Muscle of leg (tissue), 11 donors: ENCODE results near the gene HACL1. TPM values are rescaled to one million over a fixed set of nuclear protein-coding genes. Genes with fewer than 3 reads are reported as not detected.

Source experiments
- DNase-seq: peaks from one replicate; pipeline ENCODE4 v3.0.0; 2013
- H3K27ac ChIP-seq: one replicate; pipeline ENCODE4 v1.5.1; 2013; ENCODE audit warnings: mild to moderate bottlenecking, low read length, control low read depth
- H3K27me3 ChIP-seq: one replicate; pipeline ENCODE4 v1.6.1; 2013; ENCODE audit warnings: low read length; ENCODE audit not compliant: control insufficient read depth, insufficient read depth
- H3K36me3 ChIP-seq: one replicate; pipeline ENCODE4 v1.6.1; 2013; ENCODE audit warnings: low read length; ENCODE audit not compliant: control insufficient read depth, insufficient read depth
- H3K4me1 ChIP-seq: one replicate; pipeline ENCODE4 v1.6.1; 2013; ENCODE audit warnings: low read length; ENCODE audit not compliant: control insufficient read depth, insufficient read depth
- H3K4me3 ChIP-seq: one replicate; pipeline ENCODE4 v1.5.1; 2013; ENCODE audit warnings: low read length, control low read depth
- H3K9me3 ChIP-seq: replicated peaks from 2 replicates; pipeline ENCODE4 v1.6.1; 2013; ENCODE audit warnings: low read depth, low read length; ENCODE audit not compliant: control insufficient read depth
- WGBS: methylation state at CpG from one replicate; pipeline ENCODE4 v1.1.5; 2013; ENCODE audit warnings: missing lambda C conversion rate; ENCODE audit not compliant: insufficient coverage; 5-methylcytosine and 5-hydroxymethylcytosine counted together
- polyA plus RNA-seq, 8 donors: library from polyadenylated mRNA; unstranded; fragments of 120-200 nt; gene quantifications; one replicate each; pipeline versions ENCODE4 v1.2.1 to v1.2.3, GENCODE V29; 2013; ENCODE audit warnings: inconsistent platforms in 1 of 8, low replicate concordance in 1 of 8; ENCODE audit not compliant: insufficient read length in 8 of 8, insufficient read depth in 1 of 8
- total RNA-seq: library from RNA; stranded (reverse); fragments of 120-200 nt; gene quantifications from one replicate; pipeline ENCODE4 v1.2.4, GENCODE V29; 2013

Gene HACL1
- total and polyA plus RNA-seq, 9 donors, result 6.6 to 11.0 (median 8.4) TPM

DNA sequence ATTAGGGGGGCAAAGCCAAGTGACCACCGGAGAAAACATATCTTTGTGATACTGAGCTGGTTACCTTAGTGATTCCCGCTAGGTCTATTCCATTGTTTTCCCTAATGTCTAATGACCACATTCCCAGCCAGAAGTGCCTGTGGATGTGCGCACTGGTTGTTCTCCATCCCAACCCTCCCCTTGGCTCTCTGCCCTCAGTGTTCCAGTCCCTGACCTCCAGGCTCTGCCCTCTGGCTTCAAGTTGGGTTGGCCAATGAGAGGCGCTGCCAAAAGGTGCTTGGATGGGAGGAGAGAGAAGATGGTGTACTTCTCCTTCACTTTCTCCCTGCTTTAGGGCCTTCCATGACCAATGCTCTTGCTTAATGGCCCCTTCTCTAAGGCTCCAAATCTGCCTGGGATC lies 82.3 kb downstream of the HACL1 start:
- Histone ChIP-seq H3K4me3 (no peak overlapping the region), H3K36me3 (no peaks in the 10 kb centered on the region), H3K9me3 (no peaks in the 10 kb centered on the region), H3K4me1 (peaks cover 56% of the 10 kb centered on the region), H3K27me3 (no peaks in the 10 kb centered on the region), H3K27ac (no peak overlapping the region)
- 100% methylated on average over 2 of the region's 4 CpGs for WGBS
- no peak for DNase-seq

DNA sequence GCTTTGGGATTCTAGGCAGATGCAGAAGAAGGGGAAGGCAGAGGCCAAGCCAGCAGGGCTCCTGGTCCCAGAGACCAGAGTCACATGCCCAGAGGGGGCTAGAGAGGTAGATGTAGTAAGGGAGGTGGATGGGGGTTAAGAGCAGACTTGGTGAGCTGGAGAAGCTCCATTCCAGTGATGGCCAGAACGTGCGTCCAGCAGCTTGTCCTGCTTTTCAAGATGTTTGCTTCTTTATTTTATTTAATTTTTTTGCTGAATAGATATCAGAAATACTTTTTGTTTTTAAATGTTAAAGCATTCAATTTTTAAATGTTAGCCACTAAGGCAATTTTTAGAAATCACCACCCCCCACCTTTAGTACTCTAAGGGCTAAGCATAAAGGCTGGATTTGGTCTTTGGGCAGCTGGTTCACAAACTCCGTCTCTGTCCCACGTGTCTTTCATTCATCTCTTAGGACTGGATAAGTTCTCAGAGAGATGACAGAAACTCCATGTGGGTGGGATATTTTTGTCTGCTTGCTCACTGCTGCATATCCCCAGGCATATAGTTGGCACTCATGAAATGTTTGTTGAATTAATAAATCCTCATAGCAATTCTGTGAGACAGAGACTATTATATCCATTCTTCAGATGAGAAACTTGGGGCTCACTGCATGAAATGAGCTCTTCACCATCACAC lies 86.6 kb downstream of the HACL1 start:
- Histone ChIP-seq H3K4me3 (no peak overlapping the region), H3K36me3 (no peaks in the 10 kb centered on the region), H3K27ac (peak overlapping the region; percentile 21), H3K27me3 (no peaks in the 10 kb centered on the region), H3K4me1 (peaks cover 55% of the 10 kb centered on the region), H3K9me3 (no peaks in the 10 kb centered on the region)
- no CpG with 5 or more reads among the region's 4 CpGs for WGBS
- DNase-seq, result no peak

DNA sequence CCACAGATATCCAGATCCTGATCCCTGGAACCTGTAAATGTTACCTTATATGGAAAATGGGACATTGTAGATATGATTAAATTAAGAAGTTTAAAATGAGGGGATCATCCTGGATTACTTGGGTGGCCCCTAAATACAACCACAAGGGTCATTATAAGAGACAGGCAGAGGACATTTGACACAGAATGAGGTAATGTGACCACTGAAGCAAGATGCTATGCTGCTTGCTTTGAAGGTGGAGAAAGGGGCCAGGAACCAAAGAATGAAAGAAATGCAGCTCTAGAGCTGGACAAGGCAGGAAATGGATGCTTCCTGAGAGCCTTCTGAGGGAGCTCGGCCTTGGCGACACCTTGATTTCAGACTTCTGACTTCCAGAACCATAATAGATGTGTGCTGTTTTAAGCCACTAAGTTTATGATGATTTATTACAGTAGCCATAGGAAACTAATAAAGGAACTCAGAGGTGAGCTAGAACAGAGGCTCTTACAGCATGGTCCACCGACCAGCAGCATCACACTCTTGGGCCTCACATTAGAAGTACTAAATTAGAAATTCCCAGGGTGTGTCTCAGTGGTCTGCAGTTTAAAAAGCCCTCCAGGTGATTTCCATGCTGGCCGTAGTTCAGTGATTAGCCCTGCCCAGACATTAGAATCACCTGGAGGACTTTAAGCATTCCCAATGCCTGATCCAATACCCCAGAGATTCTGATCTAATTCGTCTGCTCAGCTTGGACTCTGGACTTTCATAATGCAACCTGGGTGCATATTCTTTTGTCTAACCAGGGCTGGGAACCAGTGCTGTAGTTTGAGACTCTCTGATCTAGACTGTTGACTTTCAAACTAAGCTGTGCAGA lies 87.3 kb downstream of the HACL1 start:
- H3K4me1 ChIP-seq, result peaks cover 51% of the 10 kb centered on the region
- H3K27ac ChIP-seq, result peak overlapping the region; percentile 82
- no peaks in the 10 kb centered on the region for H3K9me3 ChIP-seq
- no peak overlapping the region for H3K4me3 ChIP-seq
- H3K27me3 ChIP-seq, result no peaks in the 10 kb centered on the region
- H3K36me3 ChIP-seq, result no peaks in the 10 kb centered on the region
- no peak for DNase-seq
- whole genome bisulfite sequencing, result 76% methylated on average over 4 of the region's 5 CpGs

DNA sequence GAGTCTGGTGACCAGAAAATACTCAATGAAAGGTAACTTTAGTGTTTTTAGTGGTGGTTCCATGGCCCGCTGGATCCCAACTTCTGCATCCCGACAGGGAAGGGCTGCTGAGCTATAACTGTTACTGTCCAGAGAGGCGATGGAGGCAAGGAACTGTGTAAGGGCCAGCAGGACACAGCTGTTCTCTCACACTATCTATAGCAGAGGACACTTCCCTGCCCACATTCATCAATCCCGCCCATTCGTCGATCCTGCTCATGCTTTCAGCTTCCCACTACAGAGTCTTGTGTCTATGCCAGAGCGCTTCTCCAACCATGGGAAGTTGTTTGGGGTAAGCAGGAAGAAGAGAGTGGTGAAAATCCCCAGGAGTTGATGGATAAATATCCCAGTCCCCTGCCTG lies 88.3 kb downstream of the HACL1 start:
- Histone ChIP-seq H3K27me3 (no peaks in the 10 kb centered on the region), H3K9me3 (no peaks in the 10 kb centered on the region), H3K4me1 (peaks cover 50% of the 10 kb centered on the region), H3K4me3 (no peak overlapping the region), H3K36me3 (no peaks in the 10 kb centered on the region), H3K27ac (peak overlapping the region; percentile 82)
- WGBS, result 60% methylated on average over 1 of the region's 7 CpGs
- peak; percentile 58 for DNase-seq

DNA sequence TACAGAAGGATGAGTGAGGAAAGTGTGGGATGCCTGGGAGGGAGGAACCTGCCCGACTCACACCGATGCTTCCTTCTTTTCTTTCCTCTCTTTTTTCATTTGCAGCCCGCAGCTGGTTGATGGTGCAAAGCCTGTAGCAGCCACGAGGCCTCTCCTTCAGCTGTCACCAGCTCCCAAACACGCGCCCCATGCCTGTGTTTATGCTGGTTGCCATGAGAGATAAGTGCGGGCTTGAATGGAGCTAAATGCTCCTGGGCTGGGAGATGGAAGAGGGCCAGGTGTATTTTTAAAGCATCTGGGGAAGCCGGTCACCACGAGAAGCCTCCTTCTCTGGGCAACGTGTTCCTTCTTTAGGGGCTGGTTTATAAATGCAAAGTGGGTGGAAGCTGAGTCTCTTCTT lies 89.2 kb downstream of the HACL1 start:
- no peak overlapping the region for H3K4me3 ChIP-seq
- H3K36me3 ChIP-seq, result no peaks in the 10 kb centered on the region
- no peaks in the 10 kb centered on the region for H3K27me3 ChIP-seq
- no peaks in the 10 kb centered on the region for H3K9me3 ChIP-seq
- DNase-seq, result peak; percentile 94
- WGBS, result 17% methylated on average over 2 of the region's 10 CpGs
- H3K4me1 ChIP-seq, result peaks cover 50% of the 10 kb centered on the region
- H3K27ac ChIP-seq, result peak overlapping the region; percentile 82

DNA sequence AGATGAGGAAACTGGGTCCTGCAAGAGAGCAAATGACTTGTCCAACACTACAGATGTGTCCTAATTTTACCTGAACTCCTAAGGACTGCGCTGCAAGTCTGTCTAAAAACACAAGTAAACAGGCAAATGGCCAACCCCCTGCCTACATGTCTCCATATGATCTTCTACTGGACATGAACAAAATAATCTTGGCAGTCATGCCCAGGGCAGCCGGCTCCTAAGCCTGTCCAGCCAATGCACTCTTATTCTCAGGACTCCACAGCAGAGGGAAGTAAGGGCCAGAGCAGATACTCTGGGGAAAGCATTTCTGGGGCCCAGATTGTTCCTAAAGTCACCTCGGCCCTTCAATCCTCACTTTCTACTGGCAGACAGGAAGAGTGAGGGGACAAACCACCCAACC lies 90.2 kb downstream of the HACL1 start:
- H3K27ac ChIP-seq, result peak overlapping the region; percentile 77
- no peaks in the 10 kb centered on the region for H3K36me3 ChIP-seq
- 88% methylated on average over 2 of the region's 3 CpGs for WGBS
- H3K9me3 ChIP-seq, result no peaks in the 10 kb centered on the region
- H3K4me1 ChIP-seq, result peaks cover 48% of the 10 kb centered on the region
- no peaks in the 10 kb centered on the region for H3K27me3 ChIP-seq
- DNase-seq, result no peak
- no peak overlapping the region for H3K4me3 ChIP-seq

Other genes with a start within 250 kb of the HACL1 start
- 26.6 TPM for gene METTL6, start 174.0 kb downstream of the HACL1 start, total RNA-seq
- 10 to 100 TPM; 12.8 to 17.3 (median 14.6) TPM for gene METTL6, start 174.0 kb downstream of the HACL1 start, polyA plus RNA-seq
- 7.2 TPM for gene EAF1, start 174.0 kb downstream of the HACL1 start, total RNA-seq
- gene EAF1, start 174.0 kb downstream of the HACL1 start, polyA plus RNA-seq, result 10 to 100 TPM; 10.4 to 17.4 (median 14.9) TPM
- gene COLQ, start 79.9 kb downstream of the HACL1 start, total RNA-seq, result 15.9 TPM
- gene COLQ, start 79.9 kb downstream of the HACL1 start, polyA plus RNA-seq, result 10 to 100 TPM; 23.8 to 42.8 (median 34.5) TPM
- 12.0 TPM for gene BTD, start 176 bp upstream of the HACL1 start, total RNA-seq
- gene BTD, start 176 bp upstream of the HACL1 start, polyA plus RNA-seq, result 10 to 100 TPM; 10.5 to 13.9 (median 11.4) TPM
- 32.1 TPM for gene ANKRD28, start 196.4 kb upstream of the HACL1 start, total RNA-seq
- 10 to 100 TPM; 19.9 to 29.2 (median 24.5) TPM for gene ANKRD28, start 196.4 kb upstream of the HACL1 start, polyA plus RNA-seq